HG03342 (cell line): ENCODE measurements around the gene OR6K2.
"Not testable (repeated sequence)": the region's sequence is repeated elsewhere in the genome, so short reads cannot be mapped to it uniquely, and the experiment has no call there.

Source experiments
- ATAC-seq: cut with Tn5 transposase; IDR thresholded peaks from one replicate; pipeline ENCODE4 v1.9.1; 2021; ENCODE audit warnings: mild to moderate bottlenecking, moderate library complexity; ENCODE audit not compliant: unreplicated experiment

OR6K2 gene

GRCh38 chr1:158700552-158700951 lies at the start of gene OR6K2:
TSS of gene OR6K2 (minus strand) at chr1:158700652. CDS start at chr1:158700652, 0 bp downstream.
- ATAC-seq = no peak

GRCh38 chr1:158735848-158736247 lies 35.4 kb upstream of the OR6K2 start:
- no peak for ATAC-seq

- no peak for ATAC-seq
These were observed 32.1 kb upstream of the OR6K2 start for GRCh38 chr1:158732524-158732923.

- no peak for ATAC-seq
These were observed 31.3 kb upstream of the OR6K2 start for GRCh38 chr1:158731707-158732106.

GRCh38 chr1:158730453-158730852 lies 30.0 kb upstream of the OR6K2 start:
- ATAC-seq = no peak

GRCh38 chr1:158728510-158729225 lies 28.2 kb upstream of the OR6K2 start:
- ATAC-seq = no peak

GRCh38 chr1:158724442-158724841 lies 24.0 kb upstream of the OR6K2 start:
- ATAC-seq = no peak

GRCh38 chr1:158720620-158721019 lies 20.2 kb upstream of the OR6K2 start, which contains the start of gene OR6K3:
TSS of gene OR6K3 (minus strand) at chr1:158720720. CDS start at chr1:158718115, 2,605 bp downstream.
- no peak for ATAC-seq

- ATAC-seq = no peak
These were observed 19.2 kb upstream of the OR6K2 start for GRCh38 chr1:158719664-158720063.

GRCh38 chr1:158717344-158717743 lies 16.9 kb upstream of the OR6K2 start:
- no peak for ATAC-seq

- no peak for ATAC-seq
These were observed 15.9 kb upstream of the OR6K2 start for GRCh38 chr1:158716335-158716734.

- no peak for ATAC-seq
These were observed 14.3 kb upstream of the OR6K2 start for GRCh38 chr1:158714754-158715153.

- no peak for ATAC-seq
These were observed 10.6 kb upstream of the OR6K2 start for GRCh38 chr1:158711098-158711497.

GRCh38 chr1:158706096-158706495 lies 5.6 kb upstream of the OR6K2 start:
- ATAC-seq = no peak

GRCh38 chr1:158694596-158694995 lies 5.9 kb downstream of the OR6K2 start:
- ATAC-seq = no peak

- ATAC-seq = no peak
These were observed 8.1 kb downstream of the OR6K2 start for GRCh38 chr1:158692356-158692755.

GRCh38 chr1:158691907-158692306 lies 8.5 kb downstream of the OR6K2 start:
- ATAC-seq = no peak

GRCh38 chr1:158691149-158691548 lies 9.3 kb downstream of the OR6K2 start:
- ATAC-seq = not testable (repeated sequence)

- no peak for ATAC-seq
These were observed 10.6 kb downstream of the OR6K2 start for GRCh38 chr1:158689875-158690274.

- ATAC-seq = no peak
These were observed 11.3 kb downstream of the OR6K2 start for GRCh38 chr1:158689110-158689509.

- ATAC-seq = not testable (repeated sequence)
These were observed 12.1 kb downstream of the OR6K2 start for GRCh38 chr1:158688343-158688742.

GRCh38 chr1:158687037-158687436 lies 13.4 kb downstream of the OR6K2 start:
- no peak for ATAC-seq
